ENCODE results near the gene MED17.

MED17 gene

DNA sequence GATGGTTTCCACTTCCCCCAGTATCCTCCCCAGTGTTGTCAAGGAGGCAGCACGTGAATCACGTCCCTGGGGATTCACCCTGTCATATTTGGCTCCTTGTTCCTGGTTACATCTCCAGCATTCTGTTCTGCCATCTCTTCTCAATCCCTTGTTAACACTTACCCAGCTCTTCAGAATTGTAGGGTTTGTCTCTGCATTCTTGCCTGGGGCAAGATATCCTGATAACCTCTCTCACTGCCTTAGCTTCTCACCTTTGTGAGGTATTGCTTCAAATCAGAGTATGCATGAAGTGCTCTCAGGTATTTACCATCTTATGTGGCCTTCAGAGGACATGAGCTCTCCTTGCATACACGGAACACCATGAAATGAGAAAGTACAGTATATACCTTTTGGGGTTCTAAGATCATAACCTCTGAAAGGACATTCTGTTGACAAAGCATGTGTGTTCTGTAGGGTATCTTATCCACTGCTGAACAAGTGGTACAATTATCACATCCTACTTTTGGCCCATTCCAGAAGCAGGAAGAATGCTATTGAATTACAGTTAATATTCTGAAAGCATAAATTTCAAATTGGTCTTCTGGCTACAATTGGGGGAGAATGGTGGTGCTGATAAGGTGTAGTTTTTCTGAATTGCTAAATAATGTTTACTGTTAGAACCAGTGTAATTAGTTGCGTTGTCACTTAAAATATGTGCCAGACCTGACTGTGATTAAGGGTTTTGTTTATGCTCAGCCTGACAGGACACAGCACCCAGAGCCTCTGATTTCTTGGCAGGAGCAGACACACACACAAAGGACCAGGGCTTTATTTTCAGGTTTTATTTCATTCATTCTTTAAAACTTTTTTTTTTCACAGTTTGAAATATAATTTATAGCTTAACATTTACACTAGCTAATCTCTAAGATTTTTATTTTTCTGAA is 33.6 kb downstream of the MED17 start:
- no peak for DNase-seq (ENCODE audit: low read depth in 3 of 3)

DNA sequence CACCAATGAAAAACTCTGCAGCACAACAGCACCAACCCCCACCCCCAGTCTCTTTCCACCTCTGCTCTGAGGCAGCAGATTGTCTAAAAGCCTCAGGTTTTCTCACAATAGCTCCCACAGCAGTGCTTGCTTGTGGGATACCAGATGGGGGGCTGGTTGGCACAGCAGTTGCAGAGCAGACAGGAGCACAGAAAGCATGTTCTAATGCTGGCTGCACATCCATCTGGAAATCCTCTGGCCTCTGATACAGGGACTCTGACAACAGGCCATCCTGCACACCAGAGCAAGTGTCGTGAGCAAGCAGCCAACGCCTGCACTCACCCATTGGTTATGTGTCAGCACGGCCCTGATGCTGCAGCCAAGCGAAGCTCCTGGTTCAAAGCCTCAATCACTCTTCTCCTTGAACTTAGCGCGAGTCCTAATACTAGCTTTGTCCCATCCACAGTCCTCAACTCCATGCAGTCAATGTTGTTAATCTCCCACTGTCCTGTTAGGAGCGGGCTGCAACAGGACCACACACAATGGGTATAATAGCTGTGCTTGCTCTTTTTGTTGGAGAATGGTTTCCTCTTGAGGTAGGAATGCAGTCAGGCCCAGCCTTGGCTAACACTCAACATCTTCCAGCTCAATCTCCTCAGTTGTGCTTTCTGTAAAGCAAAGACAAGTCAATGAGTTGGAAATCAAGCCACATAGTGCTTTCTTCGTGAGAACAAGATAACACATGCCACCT is 36.0 kb downstream of the MED17 start:
- DNase-seq (ENCODE audit: low read depth in 3 of 3): no peak

DNA sequence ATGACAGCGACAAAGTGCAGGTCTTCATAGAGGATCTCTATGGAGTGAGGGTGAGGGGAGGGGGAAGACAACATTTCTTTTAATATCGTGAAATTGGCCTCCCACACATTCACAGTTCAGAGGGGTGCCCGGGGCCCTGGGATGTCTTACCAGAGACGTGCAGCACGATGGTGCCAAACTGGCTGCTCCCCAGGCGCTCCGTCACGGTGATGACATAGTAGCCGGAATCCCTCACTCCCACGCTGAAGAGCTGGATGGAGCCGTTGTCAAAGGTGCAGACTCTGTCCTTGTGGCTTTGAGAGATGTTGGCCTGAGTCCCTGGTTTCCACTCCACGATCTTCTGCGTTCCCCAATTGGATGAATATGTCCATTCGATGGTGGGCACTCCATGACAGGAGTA is 36.8 kb downstream of the MED17 start:
- no peak for DNase-seq (ENCODE audit: low read depth in 3 of 3)

DNA sequence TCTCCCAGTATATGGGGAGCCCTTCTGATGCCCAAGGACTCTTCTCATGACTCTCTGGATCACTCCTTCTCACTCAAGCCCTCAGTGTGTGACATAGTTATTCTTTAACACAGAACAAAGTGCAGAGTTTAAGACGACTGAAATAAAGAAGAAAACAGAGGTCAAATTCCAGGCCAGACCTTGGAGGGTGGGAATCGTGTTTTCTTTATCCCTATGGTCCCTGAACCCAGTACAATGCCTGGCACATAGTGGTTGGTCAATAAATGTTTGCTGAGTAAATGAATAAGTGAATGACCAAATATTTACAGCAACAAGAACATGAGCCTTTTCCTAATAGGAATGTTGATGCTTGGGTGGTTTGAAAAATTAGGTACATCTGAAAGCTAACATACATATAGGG is 37.5 kb downstream of the MED17 start:
- DNase-seq (ENCODE audit: low read depth in 3 of 3): no peak

DNA sequence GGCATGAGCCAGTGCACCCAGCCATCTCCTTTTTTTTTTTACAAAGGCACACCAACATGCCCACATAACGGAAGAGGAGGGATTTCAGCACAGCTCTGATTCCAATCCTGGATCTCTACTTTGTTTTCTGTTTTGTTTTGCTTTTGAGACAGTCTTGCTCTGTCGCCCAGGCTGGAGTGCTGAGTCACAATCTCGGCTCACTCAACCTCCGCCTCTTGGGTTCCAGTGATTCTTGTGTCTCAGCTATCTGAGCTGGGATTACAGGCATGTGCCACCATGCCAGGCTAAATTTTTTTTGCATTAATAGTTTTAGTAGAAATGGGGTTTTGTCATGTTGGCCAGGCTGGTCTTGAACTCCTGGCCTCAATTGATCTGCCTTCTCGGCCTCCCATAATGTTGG is 38.3 kb downstream of the MED17 start:
- DNase-seq (ENCODE audit: low read depth in 3 of 3): no peak

DNA sequence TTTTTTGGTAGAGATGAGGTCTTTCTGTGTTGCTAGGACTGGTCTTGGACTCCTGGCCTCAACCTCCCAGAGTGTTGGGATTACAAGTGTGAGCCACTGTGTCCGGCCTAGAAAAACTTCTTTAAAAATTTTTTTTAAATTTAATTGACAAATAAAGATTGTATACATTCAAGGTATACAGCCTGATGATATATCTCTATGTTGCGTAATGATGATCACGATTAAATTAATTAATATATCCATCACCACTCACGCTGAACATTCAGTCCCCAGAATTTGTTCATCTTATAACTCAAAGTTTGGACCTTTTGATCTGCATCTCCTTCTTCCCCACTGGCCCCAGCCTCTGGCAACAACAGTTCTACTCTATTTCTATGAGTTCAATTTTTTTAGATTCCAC is 39.1 kb downstream of the MED17 start:
- no peak for DNase-seq (ENCODE audit: low read depth in 3 of 3)

DNA sequence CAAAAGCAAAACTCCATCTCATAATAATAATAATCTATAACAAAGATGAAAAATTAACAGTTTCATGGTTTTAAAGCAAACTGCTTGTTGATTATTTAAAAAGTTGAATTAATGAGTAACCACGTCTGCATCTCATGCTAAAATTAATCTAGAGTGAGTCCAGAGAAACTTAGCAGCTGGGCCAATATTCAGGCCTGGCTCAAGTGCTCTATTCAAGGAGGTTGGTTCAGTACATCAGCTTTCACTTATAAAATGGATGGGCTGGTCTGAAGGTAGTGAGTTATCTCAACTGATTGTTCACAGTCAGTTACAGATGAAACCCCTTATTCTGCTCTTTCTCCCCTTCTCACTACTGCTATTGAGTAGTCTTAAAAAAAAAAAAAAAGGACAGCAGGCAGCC is 43.3 kb downstream of the MED17 start:
- no peak for DNase-seq (ENCODE audit: low read depth in 3 of 3)

DNA sequence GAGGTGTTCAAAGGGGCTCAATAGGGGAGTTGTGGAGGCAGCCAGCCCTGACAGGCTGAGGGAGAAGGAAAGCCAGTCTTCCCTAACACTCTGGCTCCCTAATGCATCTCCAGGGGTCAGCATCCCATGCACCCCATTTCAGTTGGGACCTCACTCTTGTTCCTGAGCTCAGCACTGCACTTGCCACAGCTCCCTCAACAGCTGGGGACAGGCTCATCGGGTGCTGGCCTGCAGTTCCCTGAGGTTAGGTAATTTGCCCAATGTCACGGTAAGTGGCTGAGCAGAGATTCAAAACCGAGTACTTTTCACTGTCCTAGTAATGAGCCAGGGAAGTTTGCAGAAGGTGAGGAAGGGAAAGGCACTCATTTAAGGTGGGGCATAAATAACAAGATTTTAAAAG is 45.5 kb downstream of the MED17 start:
- no peak for DNase-seq (ENCODE audit: low read depth in 3 of 3)

DNA sequence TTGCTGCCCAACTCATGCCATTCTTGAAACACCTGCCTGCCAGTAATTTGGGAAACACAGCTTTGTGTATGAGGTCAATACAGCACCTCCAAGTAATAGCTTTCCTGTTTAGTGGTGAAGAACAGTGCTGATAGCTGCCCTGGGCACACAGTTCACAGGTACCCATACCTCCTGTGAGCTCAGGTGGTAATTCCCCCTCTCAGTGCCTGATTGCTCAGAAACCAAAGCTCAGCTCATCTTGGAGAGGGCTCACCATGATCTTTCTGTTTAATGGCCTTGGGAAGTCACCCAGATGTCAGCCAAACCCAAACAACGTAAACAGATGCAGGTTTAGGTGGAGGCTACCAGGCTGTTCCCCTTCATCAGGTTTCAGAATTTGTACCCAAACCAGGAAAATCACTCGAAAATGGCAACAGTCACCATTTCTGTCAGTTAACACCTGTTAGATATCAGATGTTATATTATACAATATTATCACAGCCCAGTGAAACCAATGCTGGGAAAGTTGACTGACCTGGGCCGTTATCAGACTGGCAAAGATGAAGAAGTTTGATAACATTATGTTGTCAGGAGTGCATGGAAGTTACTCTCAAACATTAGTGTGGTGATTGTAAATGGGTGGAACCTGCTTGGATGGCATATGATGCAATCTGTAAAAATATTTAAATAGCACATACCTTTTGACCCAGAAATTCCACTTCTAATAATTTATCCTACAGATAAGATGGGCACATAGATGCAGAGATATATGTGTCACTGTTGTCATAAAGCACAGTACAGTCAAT is 47.5 kb downstream of the MED17 start:
- no peak for DNase-seq (ENCODE audit: low read depth in 3 of 3)

DNA sequence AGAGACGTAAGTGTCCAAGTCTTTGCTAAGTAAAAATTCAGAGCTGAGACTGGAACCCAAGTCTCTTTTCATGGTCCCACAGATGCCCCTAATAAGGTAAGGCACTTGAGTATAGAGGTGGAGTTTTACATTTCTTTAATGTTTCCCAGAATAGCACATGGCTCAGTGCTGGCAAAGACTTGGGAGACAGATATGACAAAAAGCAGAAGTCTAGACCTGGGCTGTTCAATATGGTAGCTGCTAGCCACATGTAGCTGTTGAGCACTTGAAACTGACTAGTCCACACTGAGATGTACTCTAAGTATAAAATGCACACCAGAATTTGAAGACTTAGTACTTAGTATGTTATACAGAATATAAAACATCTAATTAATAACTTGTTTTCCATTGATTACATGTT is 48.7 kb downstream of the MED17 start:
- DNase-seq (ENCODE audit: low read depth in 3 of 3): no peak

DNA sequence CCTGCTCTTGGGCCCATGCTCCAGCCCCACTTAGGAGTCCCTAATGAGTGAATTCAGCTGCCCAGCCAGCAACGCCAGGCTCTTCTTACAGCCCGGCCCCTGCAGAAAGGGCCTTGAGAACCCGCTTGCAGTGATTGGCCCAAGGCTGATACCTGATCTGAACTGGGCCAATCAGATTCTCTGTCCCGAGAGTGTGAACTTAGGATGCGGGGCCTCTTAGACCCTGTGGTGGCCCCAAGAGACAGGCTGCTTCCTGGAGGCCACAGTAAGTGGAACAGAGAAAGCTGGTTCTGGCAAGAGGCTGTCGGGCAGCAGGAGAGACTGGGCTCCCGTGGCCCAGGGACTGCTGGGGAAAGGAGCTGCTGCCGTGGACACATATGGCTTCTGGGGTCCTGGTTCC is 54.9 kb downstream of the MED17 start:
- DNase-seq (ENCODE audit: low read depth in 3 of 3): no peak

DNA sequence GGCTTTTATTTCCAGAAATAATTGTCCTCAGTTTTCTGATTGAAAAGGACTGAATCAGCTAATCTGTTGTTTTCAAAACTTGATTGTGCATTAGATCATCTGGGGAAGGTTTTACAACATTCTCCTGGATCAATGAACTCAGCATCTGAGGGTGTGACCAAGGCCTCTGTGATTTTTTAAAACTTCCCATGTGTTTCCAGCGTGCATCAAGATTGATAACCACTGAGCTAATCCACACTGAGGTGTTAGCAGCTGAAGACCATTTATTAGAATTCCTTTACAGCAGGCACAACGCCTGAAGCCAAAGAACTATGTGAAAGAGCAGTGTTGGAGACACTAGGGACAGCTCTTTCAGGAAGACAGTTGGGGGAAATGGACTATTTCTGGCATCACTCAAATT is 56.1 kb downstream of the MED17 start:
- DNase-seq (ENCODE audit: low read depth in 3 of 3): no peak

DNA sequence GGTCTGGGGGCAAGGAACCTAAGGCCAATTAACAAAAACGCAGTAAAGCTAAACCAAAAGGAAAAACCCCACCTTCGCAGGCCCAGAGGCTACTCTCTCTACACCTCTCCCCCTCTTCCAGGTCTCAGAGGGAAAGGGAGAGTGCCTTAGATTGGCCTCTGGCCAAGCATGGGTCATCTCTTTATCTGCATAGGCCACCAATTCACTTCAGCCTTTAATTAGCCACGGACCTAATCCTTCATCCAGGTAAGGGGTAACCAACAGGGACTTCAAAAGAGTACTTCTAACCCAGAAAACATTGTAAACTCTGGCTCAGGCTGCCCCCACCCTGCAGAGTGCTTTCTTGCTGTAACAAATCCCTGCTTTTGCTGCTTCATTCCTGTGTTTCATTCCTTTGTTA is 56.9 kb downstream of the MED17 start:
- no peak for DNase-seq (ENCODE audit: low read depth in 3 of 3)

DNA sequence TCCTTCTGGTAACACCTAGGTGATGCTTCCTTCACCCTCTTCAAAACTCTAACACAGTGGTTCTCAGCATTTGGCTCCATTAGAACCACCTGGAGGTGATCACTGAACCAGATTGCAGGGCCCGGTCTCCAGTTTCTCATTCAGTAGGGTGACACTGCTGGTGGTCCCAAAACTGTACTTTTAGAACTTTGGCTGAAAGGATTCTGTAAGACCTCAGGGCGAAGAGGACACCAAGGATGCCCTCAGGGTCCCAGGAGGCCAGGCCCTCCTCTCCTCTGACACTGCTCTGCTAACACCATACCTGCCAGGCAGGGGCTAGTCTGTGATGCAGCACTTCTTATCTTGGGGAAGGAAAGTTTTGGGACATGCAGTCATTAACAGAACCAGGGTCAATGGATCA is 57.4 kb downstream of the MED17 start:
- DNase-seq (ENCODE audit: low read depth in 3 of 3): no peak

DNA sequence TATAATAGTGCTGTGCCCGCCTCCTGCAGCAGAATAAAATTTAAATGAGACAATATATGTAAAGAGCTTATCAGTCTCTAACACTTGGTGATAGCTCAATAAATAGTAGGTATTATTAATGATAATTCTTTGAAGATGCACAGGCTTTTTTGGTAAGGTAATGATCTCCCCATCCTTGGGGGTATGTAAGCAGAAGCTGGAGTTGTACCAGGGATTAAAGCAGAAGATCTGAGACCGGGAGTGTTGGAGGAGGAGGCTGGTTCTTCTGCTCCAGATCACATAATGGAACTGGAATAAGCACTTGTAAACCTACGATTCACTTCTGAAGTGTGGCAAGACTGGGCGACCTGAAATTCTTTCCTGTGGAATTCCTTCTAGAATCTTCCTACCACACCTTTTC is 58.0 kb downstream of the MED17 start:
- no peak for DNase-seq (ENCODE audit: low read depth in 3 of 3)

DNA sequence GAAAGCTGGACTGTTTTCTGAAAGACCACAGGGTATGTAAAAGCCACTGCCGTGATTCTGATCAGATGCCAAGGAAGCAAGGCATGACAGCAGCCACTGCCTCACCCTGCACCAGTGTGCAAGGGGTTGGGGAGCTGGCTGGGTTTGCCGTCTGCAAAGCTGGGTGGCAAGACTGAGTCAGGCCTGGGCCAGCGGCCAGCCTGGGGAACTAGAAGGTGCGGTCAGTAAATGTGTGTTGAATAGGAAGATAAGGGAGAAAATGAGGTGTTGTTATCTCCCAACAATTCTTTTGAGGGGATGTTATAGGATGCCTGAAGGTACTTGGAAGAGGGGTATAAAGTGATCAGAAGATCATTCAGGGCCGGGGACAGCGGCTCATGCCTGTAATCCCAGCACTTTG is 58.4 kb downstream of the MED17 start:
- no peak for DNase-seq (ENCODE audit: low read depth in 3 of 3)

DNA sequence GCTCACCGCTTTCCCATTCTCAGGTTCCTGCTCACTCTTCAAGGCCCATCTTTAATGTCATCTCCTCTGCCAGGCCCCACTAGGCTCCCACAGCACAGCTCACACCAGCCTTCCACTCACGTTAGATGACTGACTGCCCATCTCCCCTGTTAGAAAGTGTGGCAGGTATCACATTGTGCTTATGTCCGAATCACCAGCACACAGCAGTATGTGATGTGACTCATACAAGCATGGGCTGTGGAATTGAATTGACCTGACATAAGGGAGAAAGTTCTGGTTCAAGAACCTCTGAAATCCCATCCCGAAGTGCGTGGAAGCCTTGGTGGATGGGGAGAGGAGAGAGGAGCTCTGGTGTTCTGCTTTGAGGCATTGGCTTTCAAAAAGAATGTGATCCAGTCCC is 59.8 kb downstream of the MED17 start:
- DNase-seq (ENCODE audit: low read depth in 3 of 3): no peak

DNA sequence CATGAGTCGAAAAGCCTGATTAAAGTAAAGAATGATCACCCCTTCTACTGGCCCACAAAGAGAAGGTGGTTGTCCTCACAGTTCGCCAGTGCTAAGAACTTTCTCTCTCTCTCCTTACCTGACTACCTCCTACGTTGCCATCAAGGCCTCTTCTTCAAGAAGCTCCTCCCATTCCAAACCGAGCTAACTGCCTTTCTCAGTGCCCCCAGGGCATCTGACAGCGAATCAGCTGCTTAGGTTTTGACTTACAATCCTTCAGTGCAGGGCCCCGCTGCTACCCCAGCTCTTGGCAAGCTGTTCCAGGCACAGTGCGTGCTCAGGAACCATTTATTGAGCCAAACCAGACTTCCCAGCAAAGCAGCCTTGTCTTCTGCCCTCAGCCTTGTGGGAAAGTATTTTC is 60.5 kb downstream of the MED17 start:
- no peak for DNase-seq (ENCODE audit: low read depth in 3 of 3)

DNA sequence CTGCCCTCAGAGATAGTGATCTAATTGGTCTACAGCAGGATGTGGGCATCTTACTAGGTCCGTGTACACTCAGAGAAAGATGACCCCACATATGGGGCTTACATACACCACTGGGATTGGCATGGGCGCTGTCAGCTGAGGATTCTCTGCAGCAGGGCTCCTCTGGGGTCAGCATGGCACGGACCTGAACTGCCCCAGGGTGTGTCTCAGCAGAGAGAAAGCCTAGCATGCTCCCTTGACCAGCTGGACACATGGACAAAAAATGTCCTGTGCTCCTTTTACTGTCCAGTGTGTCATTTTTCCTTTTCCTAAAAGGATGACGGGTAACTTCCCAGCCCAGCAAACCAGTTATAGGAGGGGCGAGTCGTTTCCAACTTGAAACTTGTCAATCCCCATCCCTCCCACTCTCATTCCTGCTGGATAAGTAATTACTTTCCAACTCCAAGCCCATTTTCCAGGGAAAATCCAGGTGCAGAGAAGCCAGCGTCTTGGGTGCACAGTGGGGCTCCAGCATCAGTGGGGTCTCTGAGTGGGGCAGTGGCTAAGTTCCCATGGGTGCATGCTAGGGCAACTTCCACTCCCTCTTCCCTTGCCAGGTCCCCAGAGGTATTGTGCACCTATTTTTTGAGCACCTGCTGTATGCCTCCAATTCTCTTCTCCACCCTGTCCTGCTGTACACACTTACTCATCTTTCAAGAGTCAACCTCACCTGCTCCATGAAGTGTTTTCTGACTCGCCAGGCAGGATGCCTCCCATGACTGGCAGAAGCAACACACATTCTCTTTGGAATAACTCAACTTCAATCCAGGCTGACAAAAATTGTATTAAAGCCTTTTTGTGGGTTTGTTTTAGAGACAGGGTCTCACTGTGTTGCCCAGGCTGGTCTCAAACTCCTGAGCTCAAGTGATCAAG is 61.4 kb downstream of the MED17 start:
- DNase-seq (ENCODE audit: low read depth in 3 of 3): no peak

DNA sequence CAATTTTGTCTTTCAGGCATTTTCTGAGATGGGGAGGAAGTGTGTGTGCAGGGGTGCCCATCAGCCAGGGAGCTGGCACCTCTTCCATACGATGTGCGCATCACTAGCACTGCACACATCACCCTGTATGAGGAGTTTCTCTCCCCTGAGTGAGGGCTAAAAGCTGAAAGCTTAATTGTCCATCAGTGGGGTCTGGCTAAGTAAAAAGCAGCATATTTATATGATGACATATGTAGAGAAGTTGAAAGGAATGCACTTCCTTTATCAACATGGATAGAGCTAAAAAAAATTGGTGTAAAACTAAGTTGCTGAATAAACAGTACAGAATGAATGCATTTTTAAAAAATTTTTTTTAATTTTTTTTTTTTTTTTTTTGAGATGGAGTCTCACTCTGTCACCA is 62.3 kb downstream of the MED17 start:
- no peak for DNase-seq (ENCODE audit: low read depth in 3 of 3)

DNA sequence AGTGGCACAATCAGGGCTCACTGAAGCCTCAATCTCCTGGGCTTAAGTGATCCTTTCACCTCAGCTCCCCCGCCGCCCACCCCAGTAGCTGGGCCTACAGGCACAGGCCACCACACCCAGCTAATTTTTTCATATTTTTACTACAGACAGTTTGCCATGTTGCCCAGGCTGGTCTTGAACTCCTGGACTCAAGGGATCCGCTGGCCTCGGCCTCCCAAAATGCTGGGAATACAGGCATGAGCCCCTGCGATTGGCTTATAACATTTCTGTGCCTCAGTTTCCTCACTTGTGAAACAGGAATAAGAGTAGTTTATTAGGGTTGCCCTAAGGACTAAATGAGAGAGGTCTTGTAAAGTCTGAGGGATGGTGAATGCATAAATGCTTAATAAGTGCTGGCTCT is 65.1 kb downstream of the MED17 start:
- no peak for DNase-seq (ENCODE audit: low read depth in 3 of 3)
